ENCODE data around the gene CD244. TPM values are rescaled to one million over a fixed set of nuclear protein-coding genes. Genes with fewer than 3 reads are reported as not detected.
A peak's percentile ranks its signal among the peaks of the same experiment; 100 is the strongest.

The CD244 gene
- total RNA-seq, 1 donor from 2014 or later: 2.0 TPM

GRCh38 chr1:160836981-160837557 lies 25.6 kb downstream of the CD244 start:
- H3K27me3 ChIP-seq: no peaks in the 10 kb centered on the region
- H3K4me1 ChIP-seq: no peaks in the 10 kb centered on the region
- H3K9me3 ChIP-seq: no peaks in the 10 kb centered on the region
- H3K27ac ChIP-seq: no peak overlapping the region
- TF ChIP-seq CTCF (IDR thresholded peaks at IDR 0.05): no peak
- no peak for TF ChIP-seq POLR2A (IDR thresholded peaks at IDR 0.05)
- no peak for TF ChIP-seq POLR2AphosphoS5 (IDR thresholded peaks at IDR 0.05; ENCODE audit: insufficient read depth in 1 of 2, low read depth in 1 of 2)
- intact Hi-C loops (cut with DNase I): no loop called here
- peak in 1 of 2 donors; percentile 47 for DNase-seq (ENCODE audit: extremely low spot score in 2 of 2)
- H3K4me3 ChIP-seq: no peak overlapping the region
- no peaks in the 10 kb centered on the region for H3K36me3 ChIP-seq

GRCh38 chr1:160836561-160836960 lies 26.1 kb downstream of the CD244 start:
- H3K27ac ChIP-seq: no peak overlapping the region
- no peaks in the 10 kb centered on the region for H3K27me3 ChIP-seq
- DNase-seq (ENCODE audit: extremely low spot score in 2 of 2): peak in 1 of 2 donors; percentile 65
- no peaks in the 10 kb centered on the region for H3K9me3 ChIP-seq
- no peaks in the 10 kb centered on the region for H3K4me1 ChIP-seq
- H3K4me3 ChIP-seq: no peak overlapping the region
- intact Hi-C loops (cut with DNase I): no loop called here
- H3K36me3 ChIP-seq: no peaks in the 10 kb centered on the region
- no peak for TF ChIP-seq CTCF (IDR thresholded peaks at IDR 0.05)

- no peaks in the 10 kb centered on the region for H3K27me3 ChIP-seq
- no peaks in the 10 kb centered on the region for H3K4me1 ChIP-seq
- H3K4me3 ChIP-seq: no peak overlapping the region
- H3K36me3 ChIP-seq: no peaks in the 10 kb centered on the region
- DNase-seq (ENCODE audit: extremely low spot score in 2 of 2): no peak
- no peaks in the 10 kb centered on the region for H3K9me3 ChIP-seq
- intact Hi-C loops (cut with DNase I): no loop called here
- TF ChIP-seq POLR2A (IDR thresholded peaks at IDR 0.05): no peak
- TF ChIP-seq POLR2AphosphoS5 (IDR thresholded peaks at IDR 0.05; ENCODE audit: insufficient read depth in 1 of 2, low read depth in 1 of 2): no peak
- TF ChIP-seq CTCF (IDR thresholded peaks at IDR 0.05): no peak
- H3K27ac ChIP-seq: no peak overlapping the region
Observed at GRCh38 chr1:160835751-160836150, 26.9 kb downstream of the CD244 start.

GRCh38 chr1:160834945-160835565 lies 27.6 kb downstream of the CD244 start:
- Histone ChIP-seq H3K9me3 (no peaks in the 10 kb centered on the region), H3K36me3 (no peaks in the 10 kb centered on the region), H3K4me1 (no peaks in the 10 kb centered on the region), H3K27ac (no peak overlapping the region), H3K27me3 (no peaks in the 10 kb centered on the region), H3K4me3 (no peak overlapping the region)
- intact Hi-C loops (cut with DNase I): no loop called here
- TF ChIP-seq POLR2AphosphoS5 (IDR thresholded peaks at IDR 0.05; ENCODE audit: insufficient read depth in 1 of 2, low read depth in 1 of 2) (no peak), CTCF (IDR thresholded peaks at IDR 0.05) (peak in 2 of 3 experiments; percentile 19 to 42), POLR2A (IDR thresholded peaks at IDR 0.05) (no peak)
- DNase-seq (ENCODE audit: extremely low spot score in 2 of 2): no peak
